Neural cell (in vitro differentiated cells): ENCODE data around the gene SYNGR1. TPM values are rescaled to one million over a fixed set of nuclear protein-coding genes. Genes with fewer than 3 reads are reported as not detected.

Source experiments
- H2AFZ ChIP-seq: fragments of 200-600, 300-800 bp; sonication (generic), shearing (Covaris generic); 2 replicates; pipeline ENCODE4 v1.6.0; 2014; ENCODE audit warnings: low read depth, mild to moderate bottlenecking, antibody characterized with exemption, low read length, moderate library complexity
- H3F3A ChIP-seq: fragments of 200-600 bp; shearing (Covaris generic); 2 replicates; pipeline ENCODE4 v1.6.1; 2016; ENCODE audit warnings: mild to moderate bottlenecking, moderate library complexity, mixed read lengths, antibody characterized with exemption, low read length; ENCODE audit not compliant: insufficient read depth, poor library complexity, severe bottlenecking
- H3K27ac ChIP-seq: fragments of 200-600, 300-800 bp; sonication (generic), shearing (Covaris generic); 2 replicates; pipeline ENCODE4 v1.5.1; 2014; ENCODE audit warnings: mild to moderate bottlenecking, low read length, moderate library complexity
- H3K27me3 ChIP-seq: fragments of 300-800, 200-600 bp; sonication (generic), shearing (Covaris generic); 2 replicates; pipeline ENCODE4 v1.6.0; 2014; ENCODE audit warnings: mild to moderate bottlenecking, low read depth, low read length, moderate library complexity; ENCODE audit not compliant: insufficient read depth
- H3K36me3 ChIP-seq: fragments of 300-800, 200-600 bp; sonication (generic), shearing (Covaris generic); 2 replicates; pipeline ENCODE4 v1.5.1; 2014; ENCODE audit warnings: mild to moderate bottlenecking, antibody characterized with exemption, low read length, moderate library complexity; ENCODE audit not compliant: insufficient read depth
- H3K4me2 ChIP-seq: fragments of 300-800, 200-600 bp; sonication (generic), shearing (Covaris generic); 2 replicates; pipeline ENCODE4 v1.6.0; 2014; ENCODE audit warnings: mild to moderate bottlenecking, low read length
- H3K4me3 ChIP-seq: fragments of 300-800, 200-600 bp; sonication (generic), shearing (Covaris generic); 2 replicates; pipeline ENCODE4 v1.5.1; 2014; ENCODE audit warnings: mild to moderate bottlenecking, low read length, moderate library complexity
- H3K79me2 ChIP-seq: fragments of 200-600 bp; shearing (Covaris generic); replicated peaks from 2 replicates; pipeline ENCODE4 v1.6.0; 2014; ENCODE audit warnings: mild to moderate bottlenecking, low read length, moderate library complexity; ENCODE audit not compliant: insufficient read depth
- H3K9ac ChIP-seq: fragments of 300-800, 200-600 bp; sonication (generic), shearing (Covaris generic); 2 replicates; pipeline ENCODE4 v1.6.1; 2016; ENCODE audit warnings: mild to moderate bottlenecking, low read length, mixed read lengths
- H3K9me2 ChIP-seq: fragments of 200-600 bp; shearing (Covaris generic); 2 replicates; pipeline ENCODE4 v1.6.1; 2016; ENCODE audit warnings: mild to moderate bottlenecking, low read length, mixed read lengths; ENCODE audit not compliant: insufficient read depth
- H3K9me3 ChIP-seq: fragments of 200-600, 300-800 bp; sonication (generic), shearing (Covaris generic); 2 replicates; pipeline ENCODE4 v1.6.1; 2016; ENCODE audit warnings: mild to moderate bottlenecking, mixed run types, low read length, moderate library complexity, mixed read lengths
- H4K20me1 ChIP-seq: fragments of 200-600 bp; shearing (Covaris generic); 2 replicates; pipeline ENCODE4 v1.6.1; 2016; ENCODE audit warnings: mild to moderate bottlenecking, mixed run types; ENCODE audit not compliant: insufficient read depth
- CTCF ChIP-seq: fragments of 450-650 bp; IDR thresholded peaks from 2 replicates; pipeline ENCODE4 v1.5.1; 2014; ENCODE audit warnings: antibody characterized with exemption, mild to moderate bottlenecking, moderate library complexity; ENCODE audit not compliant: poor library complexity, severe bottlenecking
- EP300 ChIP-seq: fragments of 450-650 bp; conservative IDR thresholded peaks from 2 replicates; pipeline ENCODE4 v1.6.1; 2014; ENCODE audit warnings: antibody characterized with exemption, mild to moderate bottlenecking, moderate library complexity; ENCODE audit not compliant: poor library complexity, severe bottlenecking
- EZH2 ChIP-seq: fragments of 200-600, 300-800 bp; shearing (Covaris generic), sonication (generic); IDR thresholded peaks from 2 replicates; pipeline ENCODE4 v1.6.1; 2014; ENCODE audit warnings: antibody characterized with exemption, low read length, borderline replicate concordance, mild to moderate bottlenecking; ENCODE audit not compliant: insufficient read depth, poor library complexity, severe bottlenecking
- MXI1 ChIP-seq: fragments of 450-650 bp; conservative IDR thresholded peaks from 2 replicates; pipeline ENCODE4 v1.6.1; 2014; ENCODE audit warnings: antibody characterized with exemption, mild to moderate bottlenecking; ENCODE audit not compliant: poor library complexity, severe bottlenecking
- POLR2AphosphoS5 ChIP-seq: IDR thresholded peaks from 2 replicates; pipeline ENCODE4 v1.6.1; 2012
- RAD21 ChIP-seq: fragments of 450-650 bp; conservative IDR thresholded peaks from 2 replicates; pipeline ENCODE4 v1.6.1; 2014; ENCODE audit warnings: antibody characterized with exemption, mild to moderate bottlenecking, moderate library complexity
- REST ChIP-seq: IDR thresholded peaks from 2 replicates; pipeline ENCODE4 v1.6.1; 2012; ENCODE audit warnings: borderline replicate concordance
- SMC3 ChIP-seq: fragments of 450-650 bp; conservative IDR thresholded peaks from 2 replicates; pipeline ENCODE4 v1.6.1; 2014; ENCODE audit warnings: antibody characterized with exemption, mild to moderate bottlenecking, moderate library complexity; ENCODE audit not compliant: poor library complexity
- TAF1 ChIP-seq: IDR thresholded peaks from 2 replicates; pipeline ENCODE4 v1.6.1; 2012; ENCODE audit warnings: low read depth
- polyA plus RNA-seq: library from polyadenylated mRNA; depleted of rRNA; stranded (reverse); fragments of >200 nt; gene quantifications from 2 replicates; pipeline ENCODE4 v1.2.3, GENCODE V29; 2014

Gene SYNGR1
- polyA plus RNA-seq, 1 donor from 2014 or later = 68.4 TPM

- no peak overlapping the region for H3K27ac ChIP-seq
Observed at GRCh38 chr22:39416319-39416718, 66.5 kb downstream of the SYNGR1 start.

GRCh38 chr22:39417641-39418040 lies 67.8 kb downstream of the SYNGR1 start:
- Histone ChIP-seq H3K9me2 (no peaks in the 10 kb centered on the region), H3K9ac (no peak overlapping the region), H3K36me3 (no peaks in the 10 kb centered on the region), H3K27me3 (no peaks in the 10 kb centered on the region), H3K4me3 (no peak overlapping the region), H3K4me2 (no peak overlapping the region), H3K9me3 (no peaks in the 10 kb centered on the region), H3K79me2 (no peaks in the 10 kb centered on the region), H2AFZ (no peak overlapping the region), H4K20me1 (no peaks in the 10 kb centered on the region), H3K27ac (no peak overlapping the region), H3F3A (no peaks in the 10 kb centered on the region)
- TF ChIP-seq CTCF (no peak), TAF1 (no peak), EP300 (no peak), REST (no peak), MXI1 (no peak), POLR2AphosphoS5 (no peak), EZH2 (no peak)

More at GRCh38 chr22:39416319-39416718, 66.5 kb downstream of the SYNGR1 start:
- Histone ChIP-seq H3K9me3 (no peaks in the 10 kb centered on the region), H3K79me2 (no peaks in the 10 kb centered on the region), H4K20me1 (no peaks in the 10 kb centered on the region), H2AFZ (no peak overlapping the region), H3K9ac (no peak overlapping the region), H3K9me2 (no peaks in the 10 kb centered on the region), H3F3A (no peaks in the 10 kb centered on the region), H3K4me3 (no peak overlapping the region), H3K4me2 (no peak overlapping the region), H3K36me3 (no peaks in the 10 kb centered on the region), H3K27me3 (no peaks in the 10 kb centered on the region)
- no peak for TF ChIP-seq CTCF
- no peak for TF ChIP-seq POLR2AphosphoS5
- TF ChIP-seq EP300 = no peak
- no peak for TF ChIP-seq EZH2
- TF ChIP-seq RAD21 = no peak
- no peak for TF ChIP-seq SMC3
- TF ChIP-seq MXI1 = no peak
- no peak for TF ChIP-seq REST
- TF ChIP-seq TAF1 = no peak
